Liver (tissue), 9 donors: ENCODE data around the gene HES4. TPM values are rescaled to one million over a fixed set of nuclear protein-coding genes. Genes with fewer than 3 reads are reported as not detected.

Experiments used
- DNase-seq: peaks from one replicate; pipeline ENCODE4 v3.0.0-alpha.2; 2017; ENCODE audit warnings: low spot score
- H3K27ac ChIP-seq, 2 donors: one replicate each; pipeline ENCODE4 v1.7.0; 2013; ENCODE audit warnings: inconsistent platforms in 2 of 2, low read length in 2 of 2, control low read depth in 1 of 2, low read depth in 1 of 2, mild to moderate bottlenecking in 1 of 2
- H3K27me3 ChIP-seq, 4 donors: one replicate each; pipeline versions ENCODE4 v1.6.1 to v1.7.0; 2013; ENCODE audit warnings: low read length in 3 of 4, inconsistent platforms in 1 of 4, mild to moderate bottlenecking in 1 of 4, moderate library complexity in 1 of 4; ENCODE audit not compliant: control insufficient read depth in 4 of 4, insufficient read depth in 4 of 4
- H3K36me3 ChIP-seq, 4 donors: one replicate each; pipeline versions ENCODE4 v1.6.1 to v1.7.0; 2013; ENCODE audit warnings: low read length in 3 of 4, mild to moderate bottlenecking in 3 of 4, low read depth in 1 of 4, moderate library complexity in 1 of 4; ENCODE audit not compliant: control insufficient read depth in 4 of 4, insufficient read depth in 3 of 4
- H3K4me1 ChIP-seq, 4 donors: one replicate each; pipeline versions ENCODE4 v1.6.1 to v1.7.0; 2013; ENCODE audit warnings: low read length in 3 of 4, mild to moderate bottlenecking in 3 of 4, moderate library complexity in 1 of 4; ENCODE audit not compliant: control insufficient read depth in 4 of 4, insufficient read depth in 4 of 4
- H3K4me3 ChIP-seq, 3 donors: one replicate each; pipeline versions ENCODE4 v1.6.1 to v1.7.0; 2013; ENCODE audit warnings: low read length in 3 of 3, control low read depth in 1 of 3, low read depth in 1 of 3, mild to moderate bottlenecking in 1 of 3
- H3K9ac ChIP-seq, 2 donors: one replicate each; pipeline ENCODE4 v1.7.0; 2013; ENCODE audit warnings: low read length in 2 of 2, mild to moderate bottlenecking in 2 of 2, moderate library complexity in 2 of 2, control low read depth in 1 of 2, low read depth in 1 of 2
- H3K9me3 ChIP-seq, 4 donors: one replicate each; pipeline versions ENCODE4 v1.6.1 to v1.7.0; 2013; ENCODE audit warnings: low read length in 3 of 4; ENCODE audit not compliant: control insufficient read depth in 4 of 4
- EGR1 ChIP-seq, 2 donors: IDR thresholded peaks; 2 replicates each; pipeline ENCODE4 v1.6.1; 2016 to 2018; ENCODE audit warnings: antibody characterized with exemption in 2 of 2, low read depth in 2 of 2
- FOXA1 ChIP-seq: IDR thresholded peaks from 2 replicates; pipeline ENCODE4 v1.6.1; 2016; ENCODE audit warnings: antibody characterized with exemption
- FOXA2 ChIP-seq: IDR thresholded peaks from 2 replicates; pipeline ENCODE4 v1.6.1; 2016; ENCODE audit warnings: antibody characterized with exemption
- GABPA ChIP-seq, 2 donors: IDR thresholded peaks in 1 of 2; conservative IDR thresholded peaks in 1 of 2; 2 replicates each; pipeline ENCODE4 v1.6.1; 2016; ENCODE audit warnings: antibody characterized with exemption in 2 of 2, mild to moderate bottlenecking in 1 of 2, moderate library complexity in 1 of 2
- HNF4A ChIP-seq, 2 donors: conservative IDR thresholded peaks; 2 replicates each; pipeline ENCODE4 v1.6.1; 2016; ENCODE audit warnings: antibody characterized with exemption in 2 of 2, mild to moderate bottlenecking in 2 of 2
- HNF4G ChIP-seq: IDR thresholded peaks from 2 replicates; pipeline ENCODE4 v1.6.1; 2016; ENCODE audit warnings: antibody characterized with exemption
- JUND ChIP-seq, 2 donors: IDR thresholded peaks; 2 replicates each; pipeline ENCODE4 v1.6.1; 2016; ENCODE audit warnings: antibody characterized with exemption in 2 of 2
- NR2F2 ChIP-seq: IDR thresholded peaks from 2 replicates; pipeline ENCODE4 v1.6.1; 2016; ENCODE audit warnings: antibody characterized with exemption
- RAD21 ChIP-seq, 2 donors: IDR thresholded peaks; 2 replicates each; pipeline ENCODE4 v1.6.1; 2016; ENCODE audit warnings: antibody characterized with exemption in 2 of 2, mild to moderate bottlenecking in 2 of 2
- RXRA ChIP-seq, 2 donors: IDR thresholded peaks; 2 replicates each; pipeline ENCODE4 v1.6.1; 2017 to 2018; ENCODE audit warnings: antibody characterized with exemption in 2 of 2, mild to moderate bottlenecking in 1 of 2
- SP1 ChIP-seq: IDR thresholded peaks from 2 replicates; pipeline ENCODE4 v1.6.1; 2018; ENCODE audit warnings: antibody characterized with exemption, mild to moderate bottlenecking
- TAF1 ChIP-seq: conservative IDR thresholded peaks from 2 replicates; pipeline ENCODE4 v1.6.1; 2016; ENCODE audit warnings: antibody characterized with exemption, mild to moderate bottlenecking
- YY1 ChIP-seq: IDR thresholded peaks from 2 replicates; pipeline ENCODE4 v1.6.1; 2016; ENCODE audit warnings: antibody characterized with exemption, mild to moderate bottlenecking
- WGBS: extraction: QIAGEN DNeasy Blood & Tissue Kit; methylation state at CpG from one replicate; pipeline ENCODE4 v1.1.7; 2013; 5-methylcytosine and 5-hydroxymethylcytosine counted together
- polyA plus RNA-seq, 2 donors: library from polyadenylated mRNA; stranded (reverse) in 1 of 2; unstranded in 1 of 2; fragments of 200-250 nt in 1 of 2; fragments of >200 nt in 1 of 2; fragmentation: Nextera tagmentation in 1 of 2; extraction: Ambion mirVana in 1 of 2; gene quantifications; one replicate each; pipeline versions ENCODE4 v1.2.1 to v1.2.3, GENCODE V29; 2013 to 2015
- total RNA-seq, 2 donors: library from RNA; depleted of rRNA; stranded (reverse); fragments of >200 nt; gene quantifications; one replicate each; pipeline ENCODE4 v1.2.3, GENCODE V29; 2014
- TF ChIP-seq, protein P1 (sequence below): IDR thresholded peaks from 2 replicates; pipeline ENCODE4 v1.6.1; 2016; ENCODE audit warnings: antibody characterized with exemption
- TF ChIP-seq, protein P2 (sequence below): IDR thresholded peaks from 2 replicates; pipeline ENCODE4 v1.6.1; 2016; ENCODE audit warnings: antibody characterized with exemption, mild to moderate bottlenecking
- TF ChIP-seq, protein P3 (sequence below): IDR thresholded peaks from 2 replicates; pipeline ENCODE4 v1.6.1; 2016; ENCODE audit warnings: antibody characterized with exemption
- TF ChIP-seq, protein P4 (sequence below): IDR thresholded peaks from 2 replicates; pipeline ENCODE4 v1.6.1; 2016; ENCODE audit warnings: antibody characterized with exemption
- TF ChIP-seq, protein P5 (sequence below): fragments of 150-350 bp; IDR thresholded peaks from 2 replicates; pipeline ENCODE4 v1.5.1; 2017; ENCODE audit warnings: improper control_type of control experiment, low read depth, low read length; ENCODE audit not compliant: missing input control
- donor health status: healthy.
- donor health status: healthy.
- donor health status: healthy.
- donor health status: healthy.
- donor health status: healthy.

The HES4 gene
- total and polyA plus RNA-seq, 4 donors, result 0.93 to 1.9 (median 1.7) TPM

DNA sequence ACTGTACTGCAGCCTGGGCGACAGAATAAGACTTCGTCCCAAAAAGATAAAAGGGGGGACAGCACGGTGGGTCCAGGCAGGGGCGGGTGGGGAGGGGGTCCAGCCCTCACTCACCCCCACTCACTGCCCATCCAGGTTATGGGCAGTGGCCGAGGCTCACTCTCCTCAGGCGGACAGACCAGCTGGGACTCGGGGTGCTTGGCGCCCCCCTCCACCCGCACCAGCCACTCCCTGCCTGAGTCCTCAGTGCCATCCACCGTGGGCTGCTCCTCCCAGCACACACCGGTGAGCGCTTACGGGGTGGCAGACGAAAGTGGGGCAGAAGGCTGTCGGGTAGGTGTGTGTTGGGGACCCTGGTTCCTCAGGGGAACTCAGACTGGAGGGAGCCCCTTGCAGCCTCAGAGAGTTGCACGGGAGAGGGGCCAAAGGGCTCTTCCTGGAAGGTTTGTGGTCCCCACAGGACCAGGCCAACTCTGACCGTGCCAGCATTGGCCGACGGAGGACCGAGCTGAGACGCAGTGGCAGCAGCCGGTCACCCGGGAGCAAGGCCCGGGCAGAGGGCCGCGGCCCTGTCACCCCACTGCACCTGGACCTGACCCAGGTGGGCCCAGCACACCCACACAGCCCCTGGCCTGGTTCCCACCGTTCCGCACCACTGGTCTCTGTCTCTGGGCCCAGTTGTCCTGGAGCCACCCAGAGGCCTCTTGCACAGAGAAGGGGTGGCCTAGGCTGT, 27.0 kb downstream of the HES4 start:
- Histone ChIP-seq H3K4me1 (peaks cover 0 to 6% (median under 1%) of the 10 kb centered on the region in 4 donors), H3K27ac (no peak overlapping the region), H3K9me3 (no peaks in the 10 kb centered on the region), H3K9ac (no peak overlapping the region), H3K27me3 (peaks cover 0 to 26% (median 2%) of the 10 kb centered on the region in 4 donors), H3K36me3 (no peaks in the 10 kb centered on the region), H3K4me3 (no peak overlapping the region)
- 89% methylated on average over 28 of the region's 28 CpGs for WGBS
- TF ChIP-seq EGR1 (IDR thresholded peaks at IDR 0.05; ENCODE audit: low read depth in 2 of 2), result no peak
- TF ChIP-seq, protein P1, sequence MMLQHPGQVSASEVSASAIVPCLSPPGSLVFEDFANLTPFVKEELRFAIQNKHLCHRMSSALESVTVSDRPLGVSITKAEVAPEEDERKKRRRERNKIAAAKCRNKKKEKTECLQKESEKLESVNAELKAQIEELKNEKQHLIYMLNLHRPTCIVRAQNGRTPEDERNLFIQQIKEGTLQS, result no peak
- no peak for TF ChIP-seq FOXA1
- no peak for TF ChIP-seq GABPA (IDR thresholded peaks at IDR 0.05 in 1 of 2, conservative IDR thresholded peaks at IDR 0.05 in 1 of 2)
- no peak for TF ChIP-seq JUND (IDR thresholded peaks at IDR 0.05)
- no peak for TF ChIP-seq NR2F2
- TF ChIP-seq RXRA (IDR thresholded peaks at IDR 0.05), result no peak
- no peak for TF ChIP-seq SP1
- TF ChIP-seq HNF4A (conservative IDR thresholded peaks at IDR 0.05), result no peak
- TF ChIP-seq, protein P2, sequence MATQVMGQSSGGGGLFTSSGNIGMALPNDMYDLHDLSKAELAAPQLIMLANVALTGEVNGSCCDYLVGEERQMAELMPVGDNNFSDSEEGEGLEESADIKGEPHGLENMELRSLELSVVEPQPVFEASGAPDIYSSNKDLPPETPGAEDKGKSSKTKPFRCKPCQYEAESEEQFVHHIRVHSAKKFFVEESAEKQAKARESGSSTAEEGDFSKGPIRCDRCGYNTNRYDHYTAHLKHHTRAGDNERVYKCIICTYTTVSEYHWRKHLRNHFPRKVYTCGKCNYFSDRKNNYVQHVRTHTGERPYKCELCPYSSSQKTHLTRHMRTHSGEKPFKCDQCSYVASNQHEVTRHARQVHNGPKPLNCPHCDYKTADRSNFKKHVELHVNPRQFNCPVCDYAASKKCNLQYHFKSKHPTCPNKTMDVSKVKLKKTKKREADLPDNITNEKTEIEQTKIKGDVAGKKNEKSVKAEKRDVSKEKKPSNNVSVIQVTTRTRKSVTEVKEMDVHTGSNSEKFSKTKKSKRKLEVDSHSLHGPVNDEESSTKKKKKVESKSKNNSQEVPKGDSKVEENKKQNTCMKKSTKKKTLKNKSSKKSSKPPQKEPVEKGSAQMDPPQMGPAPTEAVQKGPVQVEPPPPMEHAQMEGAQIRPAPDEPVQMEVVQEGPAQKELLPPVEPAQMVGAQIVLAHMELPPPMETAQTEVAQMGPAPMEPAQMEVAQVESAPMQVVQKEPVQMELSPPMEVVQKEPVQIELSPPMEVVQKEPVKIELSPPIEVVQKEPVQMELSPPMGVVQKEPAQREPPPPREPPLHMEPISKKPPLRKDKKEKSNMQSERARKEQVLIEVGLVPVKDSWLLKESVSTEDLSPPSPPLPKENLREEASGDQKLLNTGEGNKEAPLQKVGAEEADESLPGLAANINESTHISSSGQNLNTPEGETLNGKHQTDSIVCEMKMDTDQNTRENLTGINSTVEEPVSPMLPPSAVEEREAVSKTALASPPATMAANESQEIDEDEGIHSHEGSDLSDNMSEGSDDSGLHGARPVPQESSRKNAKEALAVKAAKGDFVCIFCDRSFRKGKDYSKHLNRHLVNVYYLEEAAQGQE, result no peak
- TF ChIP-seq, protein P3, sequence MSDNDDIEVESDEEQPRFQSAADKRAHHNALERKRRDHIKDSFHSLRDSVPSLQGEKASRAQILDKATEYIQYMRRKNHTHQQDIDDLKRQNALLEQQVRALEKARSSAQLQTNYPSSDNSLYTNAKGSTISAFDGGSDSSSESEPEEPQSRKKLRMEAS, result no peak
- TF ChIP-seq HNF4G, result no peak
- no peak for TF ChIP-seq FOXA2
- TF ChIP-seq YY1, result no peak
- no peak for TF ChIP-seq RAD21 (IDR thresholded peaks at IDR 0.05)
- TF ChIP-seq, protein P4, sequence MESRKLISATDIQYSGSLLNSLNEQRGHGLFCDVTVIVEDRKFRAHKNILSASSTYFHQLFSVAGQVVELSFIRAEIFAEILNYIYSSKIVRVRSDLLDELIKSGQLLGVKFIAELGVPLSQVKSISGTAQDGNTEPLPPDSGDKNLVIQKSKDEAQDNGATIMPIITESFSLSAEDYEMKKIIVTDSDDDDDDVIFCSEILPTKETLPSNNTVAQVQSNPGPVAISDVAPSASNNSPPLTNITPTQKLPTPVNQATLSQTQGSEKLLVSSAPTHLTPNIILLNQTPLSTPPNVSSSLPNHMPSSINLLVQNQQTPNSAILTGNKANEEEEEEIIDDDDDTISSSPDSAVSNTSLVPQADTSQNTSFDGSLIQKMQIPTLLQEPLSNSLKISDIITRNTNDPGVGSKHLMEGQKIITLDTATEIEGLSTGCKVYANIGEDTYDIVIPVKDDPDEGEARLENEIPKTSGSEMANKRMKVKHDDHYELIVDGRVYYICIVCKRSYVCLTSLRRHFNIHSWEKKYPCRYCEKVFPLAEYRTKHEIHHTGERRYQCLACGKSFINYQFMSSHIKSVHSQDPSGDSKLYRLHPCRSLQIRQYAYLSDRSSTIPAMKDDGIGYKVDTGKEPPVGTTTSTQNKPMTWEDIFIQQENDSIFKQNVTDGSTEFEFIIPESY, result no peak
- TF ChIP-seq, protein P5, sequence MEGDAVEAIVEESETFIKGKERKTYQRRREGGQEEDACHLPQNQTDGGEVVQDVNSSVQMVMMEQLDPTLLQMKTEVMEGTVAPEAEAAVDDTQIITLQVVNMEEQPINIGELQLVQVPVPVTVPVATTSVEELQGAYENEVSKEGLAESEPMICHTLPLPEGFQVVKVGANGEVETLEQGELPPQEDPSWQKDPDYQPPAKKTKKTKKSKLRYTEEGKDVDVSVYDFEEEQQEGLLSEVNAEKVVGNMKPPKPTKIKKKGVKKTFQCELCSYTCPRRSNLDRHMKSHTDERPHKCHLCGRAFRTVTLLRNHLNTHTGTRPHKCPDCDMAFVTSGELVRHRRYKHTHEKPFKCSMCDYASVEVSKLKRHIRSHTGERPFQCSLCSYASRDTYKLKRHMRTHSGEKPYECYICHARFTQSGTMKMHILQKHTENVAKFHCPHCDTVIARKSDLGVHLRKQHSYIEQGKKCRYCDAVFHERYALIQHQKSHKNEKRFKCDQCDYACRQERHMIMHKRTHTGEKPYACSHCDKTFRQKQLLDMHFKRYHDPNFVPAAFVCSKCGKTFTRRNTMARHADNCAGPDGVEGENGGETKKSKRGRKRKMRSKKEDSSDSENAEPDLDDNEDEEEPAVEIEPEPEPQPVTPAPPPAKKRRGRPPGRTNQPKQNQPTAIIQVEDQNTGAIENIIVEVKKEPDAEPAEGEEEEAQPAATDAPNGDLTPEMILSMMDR, result no peak
- TF ChIP-seq TAF1, result no peak
- DNase-seq, result no peak
